GM20431 (cell line): ENCODE measurements around the gene CEP41.

Source experiments
- in situ Hi-C: fragments of 300-500 bp; cut with MseI, MboI; formaldehyde crosslinking; loops from one replicate; pipeline ENCODE4 v1.15.0; 2020; ENCODE audit warnings: low sequenced_read_pairs; ENCODE audit not compliant: unreplicated experiment

The CEP41 gene

GRCh38 chr7:130359276-130359857 lies 81.4 kb downstream of the CEP41 start:
- in situ Hi-C loops, result no loop called here

GRCh38 chr7:130358471-130358870 lies 82.3 kb downstream of the CEP41 start:
- in situ Hi-C loops, result no loop called here

DNA sequence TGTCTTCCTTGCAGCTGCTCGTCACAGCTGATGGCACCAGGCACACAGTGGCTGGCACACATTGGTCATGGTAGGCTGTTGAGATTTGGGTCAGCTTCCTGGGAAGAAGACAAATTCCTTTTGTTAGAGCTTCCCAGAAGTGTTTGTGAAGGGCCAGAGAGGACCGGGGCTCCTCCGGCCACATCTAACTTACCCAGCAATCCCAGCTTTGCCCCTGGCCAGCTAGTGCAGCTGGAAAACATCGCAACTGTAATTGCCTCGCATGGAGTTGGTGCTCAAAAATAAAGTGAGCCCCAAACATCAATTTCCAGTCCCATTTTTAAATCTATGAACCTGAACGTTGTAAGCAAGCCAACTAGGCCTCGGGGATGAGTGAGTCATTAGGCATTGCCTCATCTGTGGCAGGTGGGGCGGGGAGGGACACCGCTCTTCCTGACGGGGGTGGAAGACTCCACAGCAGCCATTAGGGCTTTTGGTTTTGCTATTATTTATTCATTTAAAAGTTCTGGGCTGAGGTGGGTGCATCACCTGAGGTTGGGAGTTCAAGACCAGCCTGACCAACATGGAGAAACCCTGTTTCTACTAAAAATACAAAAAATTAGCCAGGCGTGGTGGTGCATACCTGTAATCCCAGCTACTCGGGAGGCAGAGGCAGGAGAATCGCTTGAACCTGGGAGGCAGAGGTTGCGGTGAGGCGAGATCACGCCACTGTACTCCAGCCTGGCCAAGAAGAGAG lies 83.8 kb downstream of the CEP41 start:
- in situ Hi-C loops, result no loop called here

- in situ Hi-C loops, result no loop called here
Observed at GRCh38 chr7:130356121-130356875, 84.5 kb downstream of the CEP41 start.

GRCh38 chr7:130353196-130353595 lies 87.6 kb downstream of the CEP41 start:
- in situ Hi-C loops, result no loop called here

GRCh38 chr7:130352194-130353074 lies 88.4 kb downstream of the CEP41 start:
- in situ Hi-C loops, result no loop called here

DNA sequence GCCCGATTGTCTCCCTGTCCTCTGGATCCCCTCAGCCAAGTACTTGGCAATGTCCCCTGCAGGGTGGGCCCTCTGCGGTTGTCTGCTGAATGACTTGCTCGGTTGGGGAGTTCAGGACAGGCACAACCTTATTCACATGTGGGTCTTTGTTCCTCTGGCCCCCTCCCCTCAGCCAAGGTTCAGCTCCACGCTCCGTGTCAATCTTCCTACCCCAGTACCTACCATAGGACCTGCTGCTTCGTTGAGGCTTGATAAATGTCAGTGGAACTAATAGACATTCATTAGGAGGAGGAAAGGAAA lies 89.1 kb downstream of the CEP41 start:
- in situ Hi-C loops, result no loop called here

DNA sequence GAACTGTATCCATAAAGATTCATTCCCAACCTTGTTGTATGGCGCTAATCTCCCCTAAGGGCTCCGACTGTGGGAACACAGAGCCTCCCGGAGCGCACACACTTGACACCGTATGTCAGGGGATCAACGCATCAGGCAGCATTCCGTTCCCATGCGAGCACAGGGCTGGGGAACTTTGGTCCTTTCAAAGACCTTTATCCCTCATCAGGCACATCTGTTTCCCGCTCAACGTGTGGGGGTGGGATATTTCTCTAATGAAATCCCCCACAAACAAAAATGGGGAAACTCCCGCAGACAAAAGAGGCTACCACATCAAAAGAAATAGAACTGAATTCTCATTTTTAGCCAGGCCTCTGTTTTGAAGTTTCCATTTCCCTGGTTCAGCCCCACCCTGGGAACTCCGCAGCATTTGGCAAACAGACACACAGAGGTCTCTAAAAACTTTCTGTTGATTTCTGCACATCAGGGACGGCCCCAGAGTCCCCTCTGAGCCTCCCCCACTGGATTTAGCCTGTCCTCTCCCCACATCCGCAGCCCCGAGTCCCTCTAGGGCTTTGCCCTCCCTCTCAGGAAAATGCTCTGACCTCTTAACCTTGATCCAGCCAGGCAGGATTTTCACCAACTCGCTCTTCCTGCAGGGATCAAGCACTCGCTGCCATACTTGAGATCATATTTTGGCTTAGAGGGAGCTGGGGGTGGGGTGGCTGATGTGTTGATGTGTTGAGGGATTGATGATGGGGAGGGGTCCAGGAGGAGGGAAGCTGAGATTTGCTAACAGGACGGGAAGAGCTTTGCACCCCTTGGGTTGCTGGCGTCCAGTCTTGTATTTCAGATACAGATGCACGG lies 89.6 kb downstream of the CEP41 start:
- in situ Hi-C loops, result no loop called here

GRCh38 chr7:130349911-130350782 lies 90.7 kb downstream of the CEP41 start:
- in situ Hi-C loops, result no loop called here

- in situ Hi-C loops, result no loop called here
Observed at GRCh38 chr7:130346941-130347340, 93.9 kb downstream of the CEP41 start.

- in situ Hi-C loops, result no loop called here
Observed at GRCh38 chr7:130346177-130346905, 94.5 kb downstream of the CEP41 start.

- in situ Hi-C loops, result no loop called here
Observed at GRCh38 chr7:130345725-130346124, 95.1 kb downstream of the CEP41 start.

GRCh38 chr7:130345136-130345535 lies 95.7 kb downstream of the CEP41 start:
- in situ Hi-C loops, result no loop called here

GRCh38 chr7:130344271-130344866 lies 96.4 kb downstream of the CEP41 start, which contains the start of gene CPA5:
Gene CPA5, plus strand, starts transcription at chr7:130344816. Its CDS starts 1,670 bp downstream, at chr7:130346486.
- in situ Hi-C loops, result no loop called here
